Activated B cell treated with CpG ODN at 0.5 μM for 24 hours (primary cell): ENCODE measurements around the gene CDHR5. TPM values are rescaled to one million over a fixed set of nuclear protein-coding genes. Genes with fewer than 3 reads are reported as not detected.

Source experiments
- ATAC-seq: fragments of 200-7000 bp; cut with Tn5 transposase; one replicate; pipeline ENCODE4 v1.10.0; 2021; ENCODE audit warnings: low read depth, mild to moderate bottlenecking, moderate library complexity
- CTCF ChIA-PET: fragments of 350-600 bp; sonication (Branson Sonifier 250); formaldehyde crosslinking; loops from one replicate; lab custom pipeline; 2021; ENCODE audit warnings: antibody characterized with exemption; lab: Charles Lee
- POLR2A ChIA-PET: fragments of 350-600 bp; sonication (Branson Sonifier 250); formaldehyde crosslinking; loops from one replicate; lab custom pipeline; 2021; ENCODE audit warnings: antibody characterized with exemption; lab: Charles Lee
- DNase-seq: peaks from one replicate; pipeline ENCODE4 v3.0.0; 2022
- H3K27ac Mint-ChIP-seq: one replicate; pipeline ENCODE4 v1.8.0; 2020; ENCODE audit warnings: mixed read lengths
- H3K27me3 Mint-ChIP-seq: one replicate; pipeline ENCODE4 v1.8.0; 2021; ENCODE audit warnings: mixed read lengths
- H3K36me3 Mint-ChIP-seq: one replicate; pipeline ENCODE4 v1.8.0; 2021; ENCODE audit warnings: low read depth, mixed read lengths
- H3K4me1 Mint-ChIP-seq: one replicate; pipeline ENCODE4 v1.8.0; 2021; ENCODE audit warnings: mixed read lengths
- H3K4me3 Mint-ChIP-seq: one replicate; pipeline ENCODE4 v1.8.0; 2020; ENCODE audit warnings: mild to moderate bottlenecking, mixed read lengths
- H3K9me3 Mint-ChIP-seq: one replicate; pipeline ENCODE4 v1.8.0; 2020; ENCODE audit warnings: mixed read lengths
- CTCF ChIP-seq: fragments of 200-600 bp; IDR thresholded peaks from one replicate; pipeline ENCODE4 v1.8.0; 2022; ENCODE audit warnings: antibody characterized with exemption, mild to moderate bottlenecking
- intact Hi-C: fragments of 100-400 bp; cut with micrococcal nuclease; formaldehyde crosslinking; loops from one replicate; pipeline ENCODE4 v1.15.1; 2024
- total RNA-seq: library from RNA; stranded (reverse); gene quantifications from 2 replicates; pipeline ENCODE4 v1.2.3, GENCODE V29; 2022

Gene CDHR5
- total RNA-seq, 1 donor from 2014 or later = not detected

GRCh38 chr11:609341-609811, 15.4 kb downstream of the CDHR5 start:
- H3K9me3 Mint-ChIP-seq = no peaks in the 10 kb centered on the region
- no peaks in the 10 kb centered on the region for H3K27me3 Mint-ChIP-seq
- ATAC-seq (no peak), DNase-seq (no peak)
- CTCF ChIA-PET = interaction anchor here (0.7 kb wide), 2 partner anchors 37 to 366 kb away, joined by 3 to 4 read pairs; no protein-coding TSS in a partner anchor
- peaks cover 73% of the 10 kb centered on the region for H3K36me3 Mint-ChIP-seq
- no peak for TF ChIP-seq CTCF
- POLR2A ChIA-PET = no interaction called here
- no peak overlapping the region for H3K27ac Mint-ChIP-seq
- intact Hi-C loops = no loop called here
- H3K4me3 Mint-ChIP-seq = no peak overlapping the region
- H3K4me1 Mint-ChIP-seq = peaks cover 5% of the 10 kb centered on the region

GRCh38 chr11:608791-609251, 15.9 kb downstream of the CDHR5 start:
- peaks cover 76% of the 10 kb centered on the region for H3K36me3 Mint-ChIP-seq
- CTCF ChIA-PET = no interaction called here

GRCh38 chr11:607971-608659, 16.6 kb downstream of the CDHR5 start:
- TF ChIP-seq CTCF = no peak
- Mint-ChIP-seq H3K4me1 (peaks cover 2% of the 10 kb centered on the region), H3K36me3 (peaks cover 78% of the 10 kb centered on the region), H3K4me3 (no peak overlapping the region), H3K27ac (no peak overlapping the region), H3K27me3 (no peaks in the 10 kb centered on the region), H3K9me3 (no peaks in the 10 kb centered on the region)
- no peak for ATAC-seq
- POLR2A ChIA-PET = no interaction called here
- intact Hi-C loops = no loop called here
- no peak for DNase-seq
- CTCF ChIA-PET = no interaction called here

More at GRCh38 chr11:608791-609251, 15.9 kb downstream of the CDHR5 start:
- DNase-seq = no peak
- H3K4me1 Mint-ChIP-seq = peaks cover 2% of the 10 kb centered on the region
- H3K27me3 Mint-ChIP-seq = no peaks in the 10 kb centered on the region
- no peak for ATAC-seq
- intact Hi-C loops = no loop called here
- H3K9me3 Mint-ChIP-seq = no peaks in the 10 kb centered on the region
- POLR2A ChIA-PET = no interaction called here
- H3K4me3 Mint-ChIP-seq = no peak overlapping the region
- H3K27ac Mint-ChIP-seq = no peak overlapping the region
- no peak for TF ChIP-seq CTCF

GRCh38 chr11:607020-607780, 17.6 kb downstream of the CDHR5 start:
- TF ChIP-seq CTCF = no peak
- POLR2A ChIA-PET = interaction anchor here (0.6 to 0.9 kb wide), 2 partner anchors 30 to 88 kb away, joined by 3 to 5 read pairs; partner anchors contain the start of gene TMEM80
- ATAC-seq (no peak), DNase-seq (no peak)
- H3K4me1 Mint-ChIP-seq = peaks cover 2% of the 10 kb centered on the region
- intact Hi-C loops = no loop called here
- no peak overlapping the region for H3K4me3 Mint-ChIP-seq
- no peaks in the 10 kb centered on the region for H3K9me3 Mint-ChIP-seq
- CTCF ChIA-PET = no interaction called here
- peaks cover 80% of the 10 kb centered on the region for H3K36me3 Mint-ChIP-seq
- H3K27me3 Mint-ChIP-seq = no peaks in the 10 kb centered on the region
- no peak overlapping the region for H3K27ac Mint-ChIP-seq

- no peak for DNase-seq
- no peak for TF ChIP-seq CTCF
- H3K27ac Mint-ChIP-seq = no peak overlapping the region
- H3K4me3 Mint-ChIP-seq = no peak overlapping the region
- no peaks in the 10 kb centered on the region for H3K27me3 Mint-ChIP-seq
- no peaks in the 10 kb centered on the region for H3K4me1 Mint-ChIP-seq
- H3K36me3 Mint-ChIP-seq = peaks cover 80% of the 10 kb centered on the region
- no peaks in the 10 kb centered on the region for H3K9me3 Mint-ChIP-seq
- ChIA-PET POLR2A (interaction anchor here (0.6 kb wide), 1 partner anchor 89 kb away, joined by 5 read pairs; the partner anchor contains the start of gene TMEM80), CTCF (no interaction called here)
- intact Hi-C loops = no loop called here
- ATAC-seq = no peak
These were observed 18.5 kb downstream of the CDHR5 start for GRCh38 chr11:606245-606644.
